K562 (cell line): ENCODE results near the gene SLC22A16. TPM values are rescaled to one million over a fixed set of nuclear protein-coding genes. Genes with fewer than 3 reads are reported as not detected.

ENCODE experiments used
- ATAC-seq: fragments of 200-7000 bp; cut with Tn5 transposase; 3 replicates; pipeline ENCODE4 v1.9.1; 2020; ENCODE audit warnings: moderate library complexity
- BruUV-seq: library from RNA; stranded (reverse); fragments of 400-500 nt; replicated peaks from 2 replicates; lab custom pipeline; 2021; lab: Mats Ljungman, UMichigan
- CTCF ChIA-PET: fragments of 300-600 bp; formaldehyde crosslinking; extraction: SDS; loops from one replicate; lab custom pipeline; 2021; ENCODE audit warnings: low intra/inter-chr PET ratio; lab: Yijun Ruan, JAX
- POLR2A ChIA-PET: fragments of 300-600, 350-650 bp; sonication (Branson Sonifier 250); formaldehyde crosslinking; extraction: SDS; loops from one replicate; lab custom pipeline; 2021; ENCODE audit warnings: antibody characterized with exemption, inconsistent platforms; lab: Yijun Ruan, JAX
- DNase-seq, 4 experiments: peaks; one replicate each; pipeline versions ENCODE4 v3.0.0 to v3.0.0-alpha.2; 2011 to 2018; ENCODE audit warnings: low spot score in 3 of 4, mixed read lengths in 3 of 4; ENCODE audit errors: extremely low read depth in 1 of 4
- FAIRE-seq: peaks from 2 replicates; lab custom pipeline; 2011; peaks lifted over from hg19 to GRCh38; lab: Jason Lieb, UNC
- H2AFZ ChIP-seq: 2 replicates; pipeline ENCODE4 v1.6.0; 2011; ENCODE audit warnings: low read depth, low read length, control low read depth, inconsistent platforms
- H3K27ac ChIP-seq: fragments of 200-600 bp; 3 replicates; pipeline ENCODE4 v1.8.0; 2011; ENCODE audit warnings: low read depth, mild to moderate bottlenecking, control low read depth, inconsistent platforms, low read length, moderate library complexity, mixed read lengths; ENCODE audit errors: extremely low read depth
- H3K27me3 ChIP-seq, 2 experiments: fragments of 300-600 bp in 1 of 2; 2 replicates in 1 of 2; 3 replicates in 1 of 2; pipeline versions ENCODE4 v1.6.0 to v1.8.0; 2011; ENCODE audit warnings: inconsistent platforms in 2 of 2, low read length in 2 of 2, mild to moderate bottlenecking in 1 of 2, mixed read lengths in 1 of 2, moderate library complexity in 1 of 2; ENCODE audit not compliant: control insufficient read depth in 2 of 2, insufficient read depth in 2 of 2
- H3K36me3 ChIP-seq: fragments of 300-600 bp; 3 replicates; pipeline ENCODE4 v1.8.0; 2011; ENCODE audit warnings: mild to moderate bottlenecking, low read length, inconsistent platforms; ENCODE audit not compliant: control insufficient read depth, insufficient read depth
- H3K4me1 ChIP-seq, 2 experiments: fragments of 200-600 bp in 1 of 2; replicated peaks in 1 of 2; 2 replicates in 1 of 2; 3 replicates in 1 of 2; pipeline versions ENCODE4 v1.5.1 to v1.8.0; 2011; ENCODE audit warnings: inconsistent platforms in 2 of 2, low read length in 2 of 2, mild to moderate bottlenecking in 1 of 2, mixed read lengths in 1 of 2, moderate library complexity in 1 of 2; ENCODE audit not compliant: control insufficient read depth in 2 of 2, insufficient read depth in 2 of 2
- H3K4me2 ChIP-seq: 2 replicates; pipeline ENCODE4 v1.6.1; 2011; ENCODE audit warnings: low read length, control low read depth, inconsistent platforms, mixed read lengths; ENCODE audit not compliant: insufficient read depth
- H3K4me3 ChIP-seq: fragments of 200-600 bp; sonication (generic), shearing (Covaris generic); 2 replicates; pipeline ENCODE4 v1.5.1; 2016; ENCODE audit warnings: control low read depth, inconsistent platforms
- H3K79me2 ChIP-seq: fragments of 200-600 bp; 3 replicates; pipeline ENCODE4 v1.8.0; 2011; ENCODE audit warnings: low read length, inconsistent platforms; ENCODE audit not compliant: control insufficient read depth, insufficient read depth
- H3K9ac ChIP-seq, 2 experiments: 2 replicates each; pipeline versions ENCODE4 v1.6.0 to v1.6.1; 2011; ENCODE audit warnings: low read depth in 2 of 2, low read length in 2 of 2, control low read depth in 1 of 2, inconsistent platforms in 1 of 2, mild to moderate bottlenecking in 1 of 2, mixed read lengths in 1 of 2; ENCODE audit not compliant: insufficient read depth in 1 of 2
- H3K9me1 ChIP-seq: one replicate; pipeline ENCODE4 v1.6.0; 2011; ENCODE audit warnings: inconsistent platforms, mild to moderate bottlenecking, low read length, moderate library complexity; ENCODE audit not compliant: control insufficient read depth, insufficient read depth
- H3K9me3 ChIP-seq: replicated peaks from 2 replicates; pipeline ENCODE4 v1.5.1; 2011; ENCODE audit warnings: low read depth, low read length, inconsistent platforms; ENCODE audit not compliant: control insufficient read depth, insufficient read depth
- H4K20me1 ChIP-seq: replicated peaks from 2 replicates; pipeline ENCODE4 v1.6.1; 2011; ENCODE audit warnings: low read length, inconsistent platforms, mixed read lengths; ENCODE audit not compliant: control insufficient read depth, insufficient read depth
- FUS ChIP-seq: fragments of 200-400 bp; formaldehyde crosslinking; optimal IDR thresholded peaks from 2 replicates; pipeline ENCODE3; 2017; ENCODE audit warnings: low read depth, low read length
- IRF2 ChIP-seq: sonication (generic); formaldehyde crosslinking; IDR thresholded peaks from 2 replicates; pipeline ENCODE4 v1.8.1; 2022; ENCODE audit warnings: mild to moderate bottlenecking, missing genetic modification reagents
- POLR2AphosphoS5 ChIP-seq: IDR thresholded peaks from 2 replicates; pipeline ENCODE4 v1.6.1; 2011; ENCODE audit warnings: mild to moderate bottlenecking, low read depth, low read length, moderate library complexity; ENCODE audit not compliant: control insufficient read depth, insufficient read depth
- WGBS: fragments of 100-300 bp; shearing (Covaris generic); methylation state at CpG from one replicate; pipeline ENCODE4 v1.1.6; 2016; ENCODE audit warnings: low coverage, mixed read lengths; ENCODE audit not compliant: insufficient coverage; ENCODE audit errors: missing lambda C conversion rate; 5-methylcytosine and 5-hydroxymethylcytosine counted together
- in situ Hi-C: fragments of 300-500 bp; cut with MboI; formaldehyde crosslinking; loops from 4 replicates; pipeline ENCODE4 v1.15.0; 2018; ENCODE audit warnings: inconsistent platforms, mixed read lengths
- intact Hi-C: fragments of 100-400 bp; cut with micrococcal nuclease; formaldehyde crosslinking; loops from 2 replicates; pipeline ENCODE4 v1.14.2; 2022
- polyA plus RNA-seq, 8 experiments: library from polyadenylated mRNA; depleted of rRNA in 4 of 8; stranded (reverse) in 5 of 8; unstranded in 3 of 8; fragments of >200 nt; fragmentation: Nextera tagmentation in 2 of 8; fragmentation: Illumina TruSeq in 1 of 8; extraction: Ambion mirVana in 2 of 8; extraction: Trizol in 1 of 8; gene quantifications; 2 replicates each; pipeline versions ENCODE4 v1.2.1 to v1.2.3, GENCODE V29; 2011 to 2014; ENCODE audit warnings: inconsistent platforms in 1 of 8, missing spikeins in 1 of 8
- total RNA-seq, 7 experiments: library from RNA; depleted of rRNA in 6 of 7; stranded (reverse); fragments of >200 nt in 6 of 7; fragmentation: Illumina TruSeq in 2 of 7; extraction: Trizol in 2 of 7; gene quantifications; 2 replicates each; pipeline versions ENCODE4 v1.2.1 to v1.2.3, GENCODE V29; 2011 to 2021; ENCODE audit warnings: low replicate concordance in 1 of 7
- TF ChIP-seq, protein P1 (sequence below): fragments of 200-600 bp; sonication (generic); IDR thresholded peaks from one replicate; pipeline ENCODE4 v1.6.1; 2012; ENCODE audit warnings: mild to moderate bottlenecking, low read depth, low read length, inconsistent platforms
- TF ChIP-seq, protein P2 (sequence below): fragments of 250-450 bp; sonication (Bioruptor Pico); IDR thresholded peaks from 2 replicates; pipeline ENCODE4 v1.5.0; 2022; ENCODE audit warnings: mild to moderate bottlenecking
- TF ChIP-seq, protein P3 (sequence below): fragments of 450-650 bp; IDR thresholded peaks from 2 replicates; pipeline ENCODE4 v1.6.1; 2018; ENCODE audit warnings: mild to moderate bottlenecking, low read depth; ENCODE audit not compliant: partially characterized antibody

SLC22A16 gene
- total and polyA plus RNA-seq, 9 of the 15 experiments (the other 6 are each of a cell fraction or from before 2014, with no cell fraction given): not detected

DNA sequence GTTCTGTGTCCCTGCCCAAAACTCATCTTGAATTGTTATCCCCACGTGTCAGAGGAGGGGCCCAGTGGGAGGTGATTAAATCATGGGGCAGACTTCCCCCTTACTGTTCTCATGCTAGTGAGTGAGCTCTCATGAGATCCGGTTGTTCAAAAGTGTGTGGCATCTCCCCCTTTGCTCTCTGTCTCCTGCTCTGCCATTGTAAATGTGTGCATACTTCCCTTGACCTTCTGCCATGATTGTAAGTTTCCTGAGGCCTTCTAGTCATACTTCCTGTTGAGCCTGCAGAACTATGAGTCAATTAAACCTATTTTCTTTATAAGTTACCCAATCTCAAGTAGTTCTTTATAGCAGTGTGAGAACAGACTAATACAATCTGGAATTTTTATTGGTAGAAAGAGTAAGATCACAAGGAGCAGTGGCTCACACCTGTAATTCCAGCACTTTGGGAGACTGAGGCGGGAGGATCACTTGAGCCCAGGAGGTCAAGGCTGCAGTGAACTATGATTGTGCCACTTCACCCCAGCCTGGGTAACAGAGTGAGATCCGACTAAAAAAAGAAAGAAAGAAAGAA, 47.1 kb upstream of the SLC22A16 start:
- Histone ChIP-seq H3K36me3 (no peaks in the 10 kb centered on the region), H3K9me1 (no peaks in the 10 kb centered on the region), H3K9ac (no peak overlapping the region), H3K4me3 (no peak overlapping the region), H3K79me2 (no peaks in the 10 kb centered on the region), H3K27ac (no peak overlapping the region), H4K20me1 (no peaks in the 10 kb centered on the region), H3K9me3 (no peaks in the 10 kb centered on the region), H3K27me3 (peaks cover 12 to 26% of the 10 kb centered on the region in 2 experiments; a peak in 4 of 5 replicates), H3K4me2 (no peak overlapping the region), H3K4me1 (no peaks in the 10 kb centered on the region; a peak in 1 of 5 replicates), H2AFZ (no peak overlapping the region)
- no peak for DNase-seq
- CTCF ChIA-PET: interaction anchor here (0.6 kb wide), 2 partner anchors 491 to 1473 kb away, joined by 3 read pairs; no protein-coding TSS in a partner anchor
- FAIRE-seq: no peak
- no peak for ATAC-seq
- POLR2A ChIA-PET: no interaction called here
- no TSS peak for BruUV-seq
- WGBS: 0% methylated on average over 4 of the region's 4 CpGs
- in situ Hi-C loops (no loop called here), intact Hi-C loops (no loop called here)
- TF ChIP-seq POLR2AphosphoS5: no peak
- TF ChIP-seq, protein P1, sequence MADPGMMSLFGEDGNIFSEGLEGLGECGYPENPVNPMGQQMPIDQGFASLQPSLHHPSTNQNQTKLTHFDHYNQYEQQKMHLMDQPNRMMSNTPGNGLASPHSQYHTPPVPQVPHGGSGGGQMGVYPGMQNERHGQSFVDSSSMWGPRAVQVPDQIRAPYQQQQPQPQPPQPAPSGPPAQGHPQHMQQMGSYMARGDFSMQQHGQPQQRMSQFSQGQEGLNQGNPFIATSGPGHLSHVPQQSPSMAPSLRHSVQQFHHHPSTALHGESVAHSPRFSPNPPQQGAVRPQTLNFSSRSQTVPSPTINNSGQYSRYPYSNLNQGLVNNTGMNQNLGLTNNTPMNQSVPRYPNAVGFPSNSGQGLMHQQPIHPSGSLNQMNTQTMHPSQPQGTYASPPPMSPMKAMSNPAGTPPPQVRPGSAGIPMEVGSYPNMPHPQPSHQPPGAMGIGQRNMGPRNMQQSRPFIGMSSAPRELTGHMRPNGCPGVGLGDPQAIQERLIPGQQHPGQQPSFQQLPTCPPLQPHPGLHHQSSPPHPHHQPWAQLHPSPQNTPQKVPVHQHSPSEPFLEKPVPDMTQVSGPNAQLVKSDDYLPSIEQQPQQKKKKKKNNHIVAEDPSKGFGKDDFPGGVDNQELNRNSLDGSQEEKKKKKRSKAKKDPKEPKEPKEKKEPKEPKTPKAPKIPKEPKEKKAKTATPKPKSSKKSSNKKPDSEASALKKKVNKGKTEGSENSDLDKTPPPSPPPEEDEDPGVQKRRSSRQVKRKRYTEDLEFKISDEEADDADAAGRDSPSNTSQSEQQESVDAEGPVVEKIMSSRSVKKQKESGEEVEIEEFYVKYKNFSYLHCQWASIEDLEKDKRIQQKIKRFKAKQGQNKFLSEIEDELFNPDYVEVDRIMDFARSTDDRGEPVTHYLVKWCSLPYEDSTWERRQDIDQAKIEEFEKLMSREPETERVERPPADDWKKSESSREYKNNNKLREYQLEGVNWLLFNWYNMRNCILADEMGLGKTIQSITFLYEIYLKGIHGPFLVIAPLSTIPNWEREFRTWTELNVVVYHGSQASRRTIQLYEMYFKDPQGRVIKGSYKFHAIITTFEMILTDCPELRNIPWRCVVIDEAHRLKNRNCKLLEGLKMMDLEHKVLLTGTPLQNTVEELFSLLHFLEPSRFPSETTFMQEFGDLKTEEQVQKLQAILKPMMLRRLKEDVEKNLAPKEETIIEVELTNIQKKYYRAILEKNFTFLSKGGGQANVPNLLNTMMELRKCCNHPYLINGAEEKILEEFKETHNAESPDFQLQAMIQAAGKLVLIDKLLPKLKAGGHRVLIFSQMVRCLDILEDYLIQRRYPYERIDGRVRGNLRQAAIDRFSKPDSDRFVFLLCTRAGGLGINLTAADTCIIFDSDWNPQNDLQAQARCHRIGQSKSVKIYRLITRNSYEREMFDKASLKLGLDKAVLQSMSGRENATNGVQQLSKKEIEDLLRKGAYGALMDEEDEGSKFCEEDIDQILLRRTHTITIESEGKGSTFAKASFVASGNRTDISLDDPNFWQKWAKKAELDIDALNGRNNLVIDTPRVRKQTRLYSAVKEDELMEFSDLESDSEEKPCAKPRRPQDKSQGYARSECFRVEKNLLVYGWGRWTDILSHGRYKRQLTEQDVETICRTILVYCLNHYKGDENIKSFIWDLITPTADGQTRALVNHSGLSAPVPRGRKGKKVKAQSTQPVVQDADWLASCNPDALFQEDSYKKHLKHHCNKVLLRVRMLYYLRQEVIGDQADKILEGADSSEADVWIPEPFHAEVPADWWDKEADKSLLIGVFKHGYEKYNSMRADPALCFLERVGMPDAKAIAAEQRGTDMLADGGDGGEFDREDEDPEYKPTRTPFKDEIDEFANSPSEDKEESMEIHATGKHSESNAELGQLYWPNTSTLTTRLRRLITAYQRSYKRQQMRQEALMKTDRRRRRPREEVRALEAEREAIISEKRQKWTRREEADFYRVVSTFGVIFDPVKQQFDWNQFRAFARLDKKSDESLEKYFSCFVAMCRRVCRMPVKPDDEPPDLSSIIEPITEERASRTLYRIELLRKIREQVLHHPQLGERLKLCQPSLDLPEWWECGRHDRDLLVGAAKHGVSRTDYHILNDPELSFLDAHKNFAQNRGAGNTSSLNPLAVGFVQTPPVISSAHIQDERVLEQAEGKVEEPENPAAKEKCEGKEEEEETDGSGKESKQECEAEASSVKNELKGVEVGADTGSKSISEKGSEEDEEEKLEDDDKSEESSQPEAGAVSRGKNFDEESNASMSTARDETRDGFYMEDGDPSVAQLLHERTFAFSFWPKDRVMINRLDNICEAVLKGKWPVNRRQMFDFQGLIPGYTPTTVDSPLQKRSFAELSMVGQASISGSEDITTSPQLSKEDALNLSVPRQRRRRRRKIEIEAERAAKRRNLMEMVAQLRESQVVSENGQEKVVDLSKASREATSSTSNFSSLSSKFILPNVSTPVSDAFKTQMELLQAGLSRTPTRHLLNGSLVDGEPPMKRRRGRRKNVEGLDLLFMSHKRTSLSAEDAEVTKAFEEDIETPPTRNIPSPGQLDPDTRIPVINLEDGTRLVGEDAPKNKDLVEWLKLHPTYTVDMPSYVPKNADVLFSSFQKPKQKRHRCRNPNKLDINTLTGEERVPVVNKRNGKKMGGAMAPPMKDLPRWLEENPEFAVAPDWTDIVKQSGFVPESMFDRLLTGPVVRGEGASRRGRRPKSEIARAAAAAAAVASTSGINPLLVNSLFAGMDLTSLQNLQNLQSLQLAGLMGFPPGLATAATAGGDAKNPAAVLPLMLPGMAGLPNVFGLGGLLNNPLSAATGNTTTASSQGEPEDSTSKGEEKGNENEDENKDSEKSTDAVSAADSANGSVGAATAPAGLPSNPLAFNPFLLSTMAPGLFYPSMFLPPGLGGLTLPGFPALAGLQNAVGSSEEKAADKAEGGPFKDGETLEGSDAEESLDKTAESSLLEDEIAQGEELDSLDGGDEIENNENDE: no peak
- TF ChIP-seq, protein P2, sequence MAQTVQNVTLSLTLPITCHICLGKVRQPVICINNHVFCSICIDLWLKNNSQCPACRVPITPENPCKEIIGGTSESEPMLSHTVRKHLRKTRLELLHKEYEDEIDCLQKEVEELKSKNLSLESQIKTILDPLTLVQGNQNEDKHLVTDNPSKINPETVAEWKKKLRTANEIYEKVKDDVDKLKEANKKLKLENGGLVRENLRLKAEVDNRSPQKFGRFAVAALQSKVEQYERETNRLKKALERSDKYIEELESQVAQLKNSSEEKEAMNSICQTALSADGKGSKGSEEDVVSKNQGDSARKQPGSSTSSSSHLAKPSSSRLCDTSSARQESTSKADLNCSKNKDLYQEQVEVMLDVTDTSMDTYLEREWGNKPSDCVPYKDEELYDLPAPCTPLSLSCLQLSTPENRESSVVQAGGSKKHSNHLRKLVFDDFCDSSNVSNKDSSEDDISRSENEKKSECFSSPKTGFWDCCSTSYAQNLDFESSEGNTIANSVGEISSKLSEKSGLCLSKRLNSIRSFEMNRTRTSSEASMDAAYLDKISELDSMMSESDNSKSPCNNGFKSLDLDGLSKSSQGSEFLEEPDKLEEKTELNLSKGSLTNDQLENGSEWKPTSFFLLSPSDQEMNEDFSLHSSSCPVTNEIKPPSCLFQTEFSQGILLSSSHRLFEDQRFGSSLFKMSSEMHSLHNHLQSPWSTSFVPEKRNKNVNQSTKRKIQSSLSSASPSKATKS (CRISPR knock-in tag): no peak
- TF ChIP-seq, protein P3, sequence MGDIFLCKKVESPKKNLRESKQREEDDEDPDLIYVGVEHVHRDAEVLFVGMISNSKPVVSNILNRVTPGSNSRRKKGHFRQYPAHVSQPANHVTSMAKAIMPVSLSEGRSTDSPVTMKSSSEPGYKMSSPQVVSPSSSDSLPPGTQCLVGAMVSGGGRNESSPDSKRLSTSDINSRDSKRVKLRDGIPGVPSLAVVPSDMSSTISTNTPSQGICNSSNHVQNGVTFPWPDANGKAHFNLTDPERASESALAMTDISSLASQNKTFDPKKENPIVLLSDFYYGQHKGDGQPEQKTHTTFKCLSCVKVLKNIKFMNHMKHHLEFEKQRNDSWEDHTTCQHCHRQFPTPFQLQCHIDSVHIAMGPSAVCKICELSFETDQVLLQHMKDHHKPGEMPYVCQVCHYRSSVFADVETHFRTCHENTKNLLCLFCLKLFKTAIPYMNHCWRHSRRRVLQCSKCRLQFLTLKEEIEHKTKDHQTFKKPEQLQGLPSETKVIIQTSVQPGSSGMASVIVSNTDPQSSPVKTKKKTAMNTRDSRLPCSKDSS: no peak
- no peak for TF ChIP-seq FUS
- TF ChIP-seq IRF2 (CRISPR knock-in tag): no peak
